Measurements from ENCODE around the gene UBE2E2.

Gene UBE2E2

DNA sequence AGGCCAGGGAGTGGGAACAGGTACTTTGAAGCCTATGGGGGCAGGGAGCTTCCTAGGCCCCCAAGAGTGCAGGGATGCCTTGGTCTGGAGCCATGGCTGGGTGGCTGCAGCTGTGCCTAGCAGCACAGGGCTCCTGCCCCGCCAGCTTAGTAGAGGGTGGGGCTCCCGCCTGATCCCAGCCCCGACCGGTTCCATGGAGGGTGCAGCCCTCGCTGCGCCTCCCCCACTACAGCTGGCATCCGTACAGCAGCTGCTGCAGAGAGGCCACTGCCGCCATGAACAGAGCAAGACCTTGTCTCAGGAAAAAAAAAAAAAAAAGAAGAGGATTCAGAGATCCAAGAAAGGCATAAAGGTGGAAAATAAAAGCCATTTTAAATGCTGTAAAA lies 277.2 kb downstream of the UBE2E2 start:
- no peak for DNase-seq (ENCODE audit: low spot score)

DNA sequence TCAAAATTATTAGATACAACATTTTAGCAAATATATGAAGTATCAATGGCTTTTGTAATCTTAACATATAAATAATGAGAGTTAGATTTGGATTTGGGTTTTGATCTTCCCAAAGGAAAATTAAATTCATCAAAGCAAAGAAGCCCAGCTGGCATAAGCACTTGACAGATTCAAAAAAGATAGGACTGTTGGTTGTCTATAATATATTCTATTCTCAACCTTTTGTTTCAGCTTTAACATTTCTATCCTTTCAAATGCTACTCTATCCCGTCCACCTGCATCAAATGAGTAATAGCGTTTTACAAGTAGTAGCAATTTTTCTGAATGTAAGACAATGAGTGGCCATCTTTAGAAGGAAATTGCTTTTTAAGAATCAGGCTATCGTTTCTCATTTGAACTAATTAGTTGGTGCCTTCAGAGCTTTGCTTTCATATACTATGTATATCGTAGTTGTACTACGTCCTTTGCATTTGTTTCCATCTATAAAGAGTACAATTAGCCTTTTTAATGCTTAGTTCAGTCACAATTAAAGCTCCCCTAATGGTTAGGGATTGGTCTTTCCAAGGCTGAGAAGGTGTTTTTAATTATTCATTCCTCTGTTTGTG lies 278.0 kb downstream of the UBE2E2 start:
- DNase-seq (ENCODE audit: low spot score), result no peak

DNA sequence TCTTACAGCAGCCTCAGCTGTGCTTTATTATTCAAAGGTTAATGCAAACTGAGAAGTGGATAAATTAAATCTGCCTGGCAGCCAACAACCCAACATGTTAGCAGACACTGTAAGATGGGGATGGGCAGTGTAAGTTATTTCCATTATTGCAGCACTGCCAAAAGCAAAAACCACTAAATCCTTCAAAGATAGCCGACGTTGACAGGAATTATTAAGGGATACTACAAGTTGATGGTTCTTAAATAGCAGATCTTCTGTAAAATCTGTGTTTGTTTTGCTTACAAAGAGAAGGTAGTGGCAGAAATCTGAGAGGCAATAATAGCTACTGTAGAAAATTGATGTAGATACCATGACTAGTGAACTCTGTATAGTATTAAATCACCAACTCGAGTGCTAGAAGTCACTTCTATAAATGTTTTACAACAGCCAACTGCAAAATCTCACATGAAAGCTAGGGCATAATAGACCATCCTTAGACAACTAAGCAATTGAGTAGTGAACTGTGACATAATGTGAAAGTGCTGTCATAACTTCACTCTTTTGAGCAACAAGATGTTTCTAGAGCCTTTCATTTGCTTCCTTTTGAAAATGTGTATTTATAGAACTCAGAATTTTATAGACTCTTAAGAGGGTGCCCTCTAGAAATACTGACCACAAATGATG lies 278.6 kb downstream of the UBE2E2 start:
- no peak for DNase-seq (ENCODE audit: low spot score)

DNA sequence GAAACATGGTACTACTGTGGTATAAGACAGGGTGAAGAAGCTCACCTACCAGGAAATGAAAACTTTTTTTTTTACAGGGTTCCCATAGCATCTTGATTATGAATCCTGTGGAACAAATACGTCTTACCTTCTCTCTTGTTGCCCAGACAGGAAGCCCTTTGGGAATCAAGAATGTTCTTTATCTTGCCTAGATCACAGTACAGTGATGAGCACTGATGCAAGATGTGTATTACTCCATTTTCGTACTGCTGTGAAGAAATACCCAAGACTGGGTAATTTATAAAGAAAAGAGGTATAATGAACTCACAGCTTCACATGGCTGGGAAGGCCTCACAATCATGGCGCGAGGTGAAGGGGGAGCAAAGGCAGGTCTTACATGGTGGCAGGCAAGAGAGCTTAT lies 281.3 kb downstream of the UBE2E2 start:
- no peak for DNase-seq (ENCODE audit: low spot score)

GRCh38 chr3:23485922-23486321 lies 282.8 kb downstream of the UBE2E2 start:
- DNase-seq (ENCODE audit: low spot score), result no peak

- DNase-seq (ENCODE audit: low spot score), result no peak
Measured at GRCh38 chr3:23487015-23487414, 283.9 kb downstream of the UBE2E2 start.

DNA sequence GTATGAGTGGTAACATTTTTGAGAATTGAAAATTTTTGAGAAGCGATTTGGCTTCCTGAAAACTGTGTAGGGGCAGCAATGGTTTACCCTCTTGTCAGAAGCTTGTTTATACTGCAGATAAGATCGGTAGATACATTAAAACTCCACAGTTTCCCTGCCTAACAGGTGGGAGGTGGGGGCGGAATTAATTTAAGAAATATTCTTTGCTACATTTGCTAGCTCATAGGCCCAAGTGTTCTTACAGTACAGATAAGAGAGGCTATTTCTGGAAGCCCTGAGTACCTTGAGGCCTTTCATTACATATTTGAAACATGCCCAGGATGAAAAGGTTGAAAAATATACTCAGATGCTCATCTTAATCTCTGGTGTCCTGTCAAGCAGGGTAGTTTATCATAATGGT lies 285.5 kb downstream of the UBE2E2 start:
- DNase-seq (ENCODE audit: low spot score), result no peak

DNA sequence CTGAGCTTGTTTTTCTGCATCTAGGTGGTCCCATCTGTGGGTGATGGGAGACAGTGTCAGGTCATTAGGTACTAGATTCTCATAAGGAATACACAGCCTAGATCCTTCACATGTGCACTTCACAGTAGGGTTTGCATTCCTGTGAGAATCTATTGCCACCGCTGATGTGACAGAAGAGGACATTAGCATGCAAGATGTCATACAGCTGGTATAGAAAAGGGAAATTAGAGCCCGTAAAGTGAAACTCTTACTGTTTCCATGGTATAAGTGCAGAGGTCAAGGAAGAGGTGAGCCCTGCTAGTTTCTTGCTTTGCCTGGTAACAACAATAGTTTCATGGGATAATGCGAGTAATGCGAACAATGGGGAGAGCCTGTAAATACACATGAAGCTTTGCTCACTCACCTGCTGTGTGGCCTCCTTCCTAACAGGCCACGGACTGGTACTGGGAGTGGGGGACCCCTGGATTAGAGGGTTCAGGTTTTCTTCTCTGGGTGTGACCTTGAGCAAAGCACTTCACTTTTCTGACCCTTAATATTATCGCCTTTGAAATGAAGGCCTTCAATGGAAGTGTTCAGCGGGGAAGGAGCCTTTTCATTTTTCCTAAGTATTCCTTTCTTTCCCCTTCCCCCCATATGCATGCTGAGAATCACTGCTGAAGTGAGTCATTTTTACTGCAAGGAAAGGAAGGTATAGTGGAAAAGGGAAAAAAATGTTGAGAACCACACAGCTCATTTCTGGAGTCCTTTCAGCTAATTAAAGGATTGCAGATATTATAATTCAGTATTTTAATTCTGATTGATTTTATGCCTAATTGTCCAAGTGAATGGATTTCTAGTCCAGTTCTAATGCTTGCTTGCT lies 286.4 kb downstream of the UBE2E2 start:
- DNase-seq (ENCODE audit: low spot score), result no peak

- no peak for DNase-seq (ENCODE audit: low spot score)
Measured at GRCh38 chr3:23490459-23490858, 287.3 kb downstream of the UBE2E2 start.

DNA sequence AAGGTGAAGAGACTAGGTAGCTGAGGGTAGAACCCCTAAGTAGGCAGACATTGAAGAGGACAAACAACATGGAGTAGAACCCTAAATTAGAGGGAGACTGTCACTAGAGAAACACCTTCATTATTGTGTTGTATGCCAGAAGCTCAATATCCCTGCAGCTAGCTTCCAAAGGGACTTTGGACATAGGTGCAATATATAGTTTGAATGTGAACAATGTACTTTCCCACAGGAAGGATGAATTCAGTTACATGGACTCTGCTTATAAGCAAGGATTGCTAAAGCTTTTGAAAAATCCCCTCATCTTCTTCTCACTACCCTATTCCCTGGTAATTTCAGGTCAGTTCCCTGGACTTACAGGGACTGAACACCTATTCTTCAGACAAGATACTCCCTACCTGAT lies 288.9 kb downstream of the UBE2E2 start:
- no peak for DNase-seq (ENCODE audit: low spot score)

- no peak for DNase-seq (ENCODE audit: low spot score)
Measured at GRCh38 chr3:23493889-23494288, 290.8 kb downstream of the UBE2E2 start.

DNA sequence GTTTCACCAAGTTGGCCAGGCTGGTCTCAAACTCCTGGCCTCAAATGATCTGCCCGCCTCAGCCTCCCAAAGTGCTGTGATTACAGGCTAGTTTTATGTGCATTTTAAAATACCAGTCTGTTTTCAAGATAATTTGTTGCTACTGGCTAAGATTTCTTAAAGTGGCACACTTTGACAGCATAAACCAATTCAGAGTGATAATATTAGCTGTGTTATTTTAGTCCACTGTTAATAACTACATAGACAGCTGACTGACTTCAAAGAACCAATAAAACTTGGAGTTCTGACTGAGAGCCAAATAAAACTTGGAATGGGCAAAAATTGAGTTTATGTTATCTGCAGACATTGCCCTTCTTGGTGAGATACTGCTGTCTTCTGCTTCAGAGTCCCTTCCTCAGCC lies 291.8 kb downstream of the UBE2E2 start:
- DNase-seq (ENCODE audit: low spot score), result no peak

DNA sequence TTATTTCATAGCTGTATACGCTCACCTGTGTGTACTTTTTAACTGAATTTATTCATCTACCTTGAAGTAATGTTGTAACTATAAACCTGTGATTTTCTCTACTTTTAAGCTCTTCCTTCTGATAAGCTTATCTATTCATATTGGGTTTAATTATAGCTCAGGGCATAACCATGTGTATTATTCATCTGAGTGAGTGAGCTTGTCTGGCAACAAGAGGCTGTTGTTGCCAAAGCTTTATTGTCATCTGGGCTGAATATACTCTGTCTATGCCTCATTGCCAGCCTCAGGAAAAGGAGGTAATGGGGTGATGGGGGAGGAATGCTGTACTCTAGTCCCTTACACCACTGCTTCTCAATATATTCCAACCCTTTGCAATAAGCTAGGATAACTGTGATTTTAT lies 292.4 kb downstream of the UBE2E2 start:
- DNase-seq (ENCODE audit: low spot score), result no peak

DNA sequence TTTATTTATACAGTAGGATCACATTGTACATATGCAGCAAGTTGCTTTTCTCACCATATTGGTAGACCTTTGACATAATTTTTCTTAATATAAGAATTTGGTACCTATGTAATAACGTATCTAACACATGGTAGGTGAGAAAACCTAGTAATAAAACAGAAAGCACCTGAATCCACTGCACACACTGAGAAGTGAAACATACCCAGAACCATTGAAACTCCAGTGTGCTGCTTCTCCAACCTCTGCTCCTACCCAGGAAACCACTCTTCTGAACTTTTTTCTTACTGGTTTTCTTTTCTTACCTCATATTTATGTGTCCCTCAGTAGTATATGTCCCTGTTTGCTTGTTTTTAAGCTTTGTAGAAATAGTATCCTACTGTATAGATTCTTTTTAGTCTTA lies 293.0 kb downstream of the UBE2E2 start:
- no peak for DNase-seq (ENCODE audit: low spot score)

GRCh38 chr3:23497156-23497555 lies 294.0 kb downstream of the UBE2E2 start:
- DNase-seq (ENCODE audit: low spot score), result no peak

DNA sequence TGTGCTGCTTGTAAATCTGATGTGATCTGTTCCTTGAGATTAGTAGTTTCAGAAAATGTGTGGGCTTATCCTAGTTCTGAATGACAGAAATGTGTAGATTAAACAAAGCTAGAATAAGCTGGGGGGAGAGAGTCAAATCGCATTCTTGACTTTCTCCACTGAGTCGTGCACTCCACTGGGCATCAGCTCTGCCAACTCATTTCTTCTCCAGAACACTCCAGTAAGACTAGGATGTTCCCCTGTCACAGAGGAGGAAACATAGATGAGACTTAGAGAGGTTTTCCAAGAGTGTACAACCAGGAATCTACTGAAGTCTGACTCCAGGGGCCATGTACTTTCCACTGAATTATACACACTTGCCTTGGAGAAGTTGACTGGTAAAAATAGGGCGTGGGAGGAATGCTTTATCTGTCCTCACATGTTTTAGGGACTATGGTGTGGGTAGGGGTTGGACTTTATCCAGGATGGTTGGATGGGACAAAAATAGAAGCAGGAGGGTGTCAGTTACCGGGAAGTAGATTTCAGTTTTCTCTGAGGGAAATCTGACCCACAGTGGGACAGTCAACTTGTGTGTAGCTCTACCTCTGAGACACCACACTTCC lies 298.2 kb downstream of the UBE2E2 start:
- DNase-seq (ENCODE audit: low spot score), result no peak

- DNase-seq (ENCODE audit: low spot score), result no peak
Measured at GRCh38 chr3:23508464-23508863, 305.3 kb downstream of the UBE2E2 start.

DNA sequence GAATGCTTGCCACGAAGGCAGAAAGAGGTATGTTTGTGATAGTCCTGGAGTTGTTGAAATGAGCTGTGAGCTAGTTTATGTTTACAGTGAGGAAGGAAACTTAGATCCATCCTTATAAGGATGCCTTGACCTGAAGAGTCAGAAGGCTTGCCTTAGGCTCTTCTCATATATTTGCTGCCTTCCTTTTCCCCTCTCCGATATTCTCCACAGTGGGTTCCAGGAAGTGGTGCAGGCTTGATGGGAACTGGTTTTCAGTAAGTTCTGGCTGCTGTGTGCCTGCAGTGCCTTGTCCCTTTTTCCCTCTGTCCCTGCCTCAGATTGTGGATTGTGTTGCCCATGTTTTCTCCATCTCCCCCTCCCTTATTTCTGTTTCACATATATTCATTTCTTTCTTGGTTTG lies 315.3 kb downstream of the UBE2E2 start:
- DNase-seq (ENCODE audit: low spot score), result no peak

- no peak for DNase-seq (ENCODE audit: low spot score)
Measured at GRCh38 chr3:23519314-23520208, 316.4 kb downstream of the UBE2E2 start.

DNA sequence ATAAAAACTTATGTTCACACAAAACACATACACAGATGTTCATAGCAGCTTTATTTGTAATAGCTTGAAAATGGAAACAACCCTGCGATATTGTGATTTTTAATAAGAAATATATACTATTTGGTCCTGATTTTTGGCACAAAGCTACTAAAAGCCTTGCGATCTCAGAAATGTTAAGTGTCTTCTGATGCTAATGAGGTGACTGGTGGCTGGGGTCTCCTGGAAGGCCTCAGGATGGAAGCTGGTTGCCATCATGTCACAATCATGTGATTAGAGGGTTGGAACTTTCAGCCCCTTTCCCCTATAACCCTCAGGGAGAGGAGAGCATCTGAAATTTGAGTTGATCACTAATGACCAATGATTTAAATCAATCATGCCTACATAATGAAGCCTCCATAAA lies 324.2 kb downstream of the UBE2E2 start:
- DNase-seq (ENCODE audit: low spot score), result no peak

DNA sequence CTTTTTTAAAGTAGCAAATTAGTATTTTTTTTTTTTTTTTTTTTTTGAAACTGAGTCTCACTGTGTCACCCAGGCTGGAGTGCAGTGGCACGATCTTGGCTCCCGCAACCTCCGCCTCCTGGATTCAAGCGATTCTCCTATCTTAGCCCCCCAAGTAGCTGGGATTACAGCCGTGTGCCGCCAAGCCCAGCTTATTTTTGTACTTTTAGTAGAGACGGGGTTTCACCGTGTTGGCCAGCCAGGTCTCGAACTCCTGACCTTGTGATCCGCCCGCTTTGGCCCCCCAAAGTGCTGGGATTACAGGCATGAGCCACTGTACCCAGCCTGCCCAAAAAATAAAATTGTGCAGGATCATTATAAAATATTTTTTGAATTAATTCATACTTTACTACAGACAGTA lies 330.5 kb downstream of the UBE2E2 start:
- DNase-seq (ENCODE audit: low spot score), result no peak

DNA sequence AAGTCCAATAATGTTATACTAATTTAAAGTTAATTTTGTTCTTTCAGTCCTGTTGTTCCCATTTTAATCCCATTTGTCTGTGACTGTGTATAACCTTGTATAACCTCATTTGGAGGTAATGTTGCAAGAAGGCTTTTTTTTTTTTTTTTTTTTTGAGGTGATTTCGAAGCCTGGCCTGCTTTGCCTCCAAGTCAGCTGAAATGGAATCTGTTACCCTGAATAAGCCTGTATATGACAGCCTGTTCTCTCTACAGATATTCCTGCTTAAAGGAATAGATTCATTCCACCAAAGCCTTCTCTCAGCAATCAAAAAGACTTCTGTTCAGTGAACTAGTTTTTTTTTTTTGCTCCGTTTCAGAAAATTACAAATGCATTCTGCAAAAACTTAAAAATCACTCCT lies 330.9 kb downstream of the UBE2E2 start:
- no peak for DNase-seq (ENCODE audit: low spot score)

Data from ecto neural progenitor cell (in vitro differentiated cells).